C4-2B (cell line): Measurements from ENCODE around the gene TUBB4B.

Source experiments
- H3K27ac ChIP-seq: fragments of 450-650 bp; 2 replicates; pipeline ENCODE4 v1.5.1; 2017
- CTCF ChIP-seq: fragments of 450-650 bp; conservative IDR thresholded peaks from 2 replicates; pipeline ENCODE4 v1.5.1; 2017; ENCODE audit warnings: mild to moderate bottlenecking
- ZFX ChIP-seq: fragments of 450-650 bp; IDR thresholded peaks from 2 replicates; pipeline ENCODE4 v1.6.1; 2017

The TUBB4B gene

GRCh38 chr9:137195525-137196220 is 45.4 kb upstream of the TUBB4B start:
- H3K27ac ChIP-seq, result peak overlapping the region; percentile 85
- TF ChIP-seq ZFX, result no peak
- no peak for TF ChIP-seq CTCF

GRCh38 chr9:137198051-137198901 is 42.8 kb upstream of the TUBB4B start:
- TF ChIP-seq ZFX (no peak), CTCF (no peak)
- H3K27ac ChIP-seq, result peak overlapping the region; percentile 85

GRCh38 chr9:137198902-137199283 is 42.2 kb upstream of the TUBB4B start:
- peak overlapping the region; percentile 85 for H3K27ac ChIP-seq

GRCh38 chr9:137199411-137200121 is 41.5 kb upstream of the TUBB4B start:
- peak overlapping the region; percentile 85 for H3K27ac ChIP-seq
- TF ChIP-seq ZFX (no peak; the same call in 1 of the 2 replicates), CTCF (no peak)

More at GRCh38 chr9:137198902-137199283, 42.2 kb upstream of the TUBB4B start:
- TF ChIP-seq CTCF, result no peak
- TF ChIP-seq ZFX, result peak; percentile 17; the same call in 1 of the 2 replicates

- H3K27ac ChIP-seq, result peak within 1 kb of the TSS; percentile 85
- peak; percentile 69; the same call in 1 of the 2 replicates for TF ChIP-seq ZFX
- TF ChIP-seq CTCF, result no peak
Measured at GRCh38 chr9:137200311-137201204, 40.5 kb upstream of the TUBB4B start, which contains the start of gene TPRN. TPRN (minus strand) TSS chr9:137200741; CDS start chr9:137200711, 30 bp downstream.

- peak overlapping the region; percentile 85 for H3K27ac ChIP-seq
- no peak for TF ChIP-seq ZFX
- TF ChIP-seq CTCF, result no peak
Measured at GRCh38 chr9:137201205-137201868, 39.8 kb upstream of the TUBB4B start.
